GM23248 (cell line): Measurements from ENCODE around the gene PACS1. TPM values are rescaled to one million over a fixed set of nuclear protein-coding genes. Genes with fewer than 3 reads are reported as not detected.

Source experiments
- DNase-seq: peaks from one replicate; pipeline ENCODE4 v3.0.0-alpha.2; 2015
- H2AFZ ChIP-seq: fragments of 200-600 bp; sonication (generic); 2 replicates; pipeline ENCODE4 v1.6.1; 2016; ENCODE audit warnings: antibody characterized with exemption
- H3F3A ChIP-seq: fragments of 200-600 bp; sonication (generic); 2 replicates; pipeline ENCODE4 v1.6.1; 2016; ENCODE audit warnings: mild to moderate bottlenecking, antibody characterized with exemption, mixed run types; ENCODE audit not compliant: insufficient read depth
- H3K27ac ChIP-seq: fragments of 200-600 bp; sonication (generic); 2 replicates; pipeline ENCODE4 v1.5.1; 2016; ENCODE audit warnings: mild to moderate bottlenecking
- H3K27me3 ChIP-seq: fragments of 200-600 bp; sonication (generic); replicated peaks from 2 replicates; pipeline ENCODE4 v1.6.1; 2016; ENCODE audit warnings: mild to moderate bottlenecking; ENCODE audit not compliant: insufficient read depth
- H3K36me3 ChIP-seq: fragments of 200-600 bp; sonication (generic); 2 replicates; pipeline ENCODE4 v1.6.1; 2016; ENCODE audit warnings: low read depth, mild to moderate bottlenecking
- H3K4me1 ChIP-seq: fragments of 200-600 bp; sonication (generic); 2 replicates; pipeline ENCODE4 v1.6.1; 2016; ENCODE audit warnings: mild to moderate bottlenecking; ENCODE audit not compliant: insufficient read depth
- H3K4me2 ChIP-seq: fragments of 200-600 bp; sonication (generic); one replicate; pipeline ENCODE4 v1.6.1; 2016; ENCODE audit warnings: mild to moderate bottlenecking; ENCODE audit not compliant: unreplicated experiment
- H3K4me3 ChIP-seq: fragments of 200-600 bp; sonication (generic); 2 replicates; pipeline ENCODE4 v1.5.1; 2016; ENCODE audit warnings: mild to moderate bottlenecking
- H3K79me2 ChIP-seq: fragments of 200-600 bp; sonication (generic); 2 replicates; pipeline ENCODE4 v1.6.1; 2016; ENCODE audit warnings: mild to moderate bottlenecking; ENCODE audit not compliant: insufficient read depth
- H3K9ac ChIP-seq: fragments of 200-600 bp; sonication (generic); 2 replicates; pipeline ENCODE4 v1.6.1; 2016; ENCODE audit warnings: mild to moderate bottlenecking
- H3K9me2 ChIP-seq: fragments of 200-600 bp; sonication (generic); 2 replicates; pipeline ENCODE4 v1.6.1; 2016; ENCODE audit warnings: mixed run types, mild to moderate bottlenecking, moderate library complexity; ENCODE audit not compliant: insufficient read depth
- H3K9me3 ChIP-seq: fragments of 200-600 bp; sonication (generic); one replicate; pipeline ENCODE4 v1.6.1; 2017; ENCODE audit warnings: low read depth
- H4K20me1 ChIP-seq: fragments of 200-600 bp; sonication (generic); 2 replicates; pipeline ENCODE4 v1.6.0; 2016; ENCODE audit not compliant: insufficient read depth
- EZH2 ChIP-seq: fragments of 200-600 bp; sonication (generic); IDR thresholded peaks from 2 replicates; pipeline ENCODE4 v1.6.1; 2018; ENCODE audit warnings: antibody characterized with exemption, mild to moderate bottlenecking; ENCODE audit not compliant: insufficient read depth, poor library complexity, severe bottlenecking
- EZH2phosphoT487 ChIP-seq: fragments of 200-600 bp; sonication (generic); IDR thresholded peaks from 2 replicates; pipeline ENCODE4 v1.6.1; 2018; ENCODE audit warnings: antibody characterized with exemption, moderate library complexity, mild to moderate bottlenecking, low read depth; ENCODE audit not compliant: insufficient read depth
- WGBS, 2 experiments: methylation state at CpG; one replicate each; pipeline ENCODE4 v1.1.6; 2015 to 2017; ENCODE audit warnings: low lambda C conversion rate in 2 of 2, low coverage in 1 of 2; ENCODE audit errors: missing lambda C conversion rate in 2 of 2; 5-methylcytosine and 5-hydroxymethylcytosine counted together
- in situ Hi-C: fragments of 300-500 bp; cut with MboI; formaldehyde crosslinking; loops from 2 replicates; pipeline ENCODE4 v1.15.0; 2020
- polyA plus RNA-seq: library from polyadenylated mRNA; unstranded; fragments of >200 nt; fragmentation: Nextera tagmentation; extraction: Ambion mirVana; gene quantifications from 2 replicates; pipeline ENCODE4 v1.2.1, GENCODE V29; 2016
- total RNA-seq: library from RNA; depleted of rRNA; stranded (reverse); fragments of >200 nt; shearing (Covaris generic); gene quantifications from 2 replicates; pipeline ENCODE4 v1.2.3, GENCODE V29; 2014

The PACS1 gene
- total and polyA plus RNA-seq, 2 experiments from 2014 or later: 33.2 to 48.9 TPM

DNA sequence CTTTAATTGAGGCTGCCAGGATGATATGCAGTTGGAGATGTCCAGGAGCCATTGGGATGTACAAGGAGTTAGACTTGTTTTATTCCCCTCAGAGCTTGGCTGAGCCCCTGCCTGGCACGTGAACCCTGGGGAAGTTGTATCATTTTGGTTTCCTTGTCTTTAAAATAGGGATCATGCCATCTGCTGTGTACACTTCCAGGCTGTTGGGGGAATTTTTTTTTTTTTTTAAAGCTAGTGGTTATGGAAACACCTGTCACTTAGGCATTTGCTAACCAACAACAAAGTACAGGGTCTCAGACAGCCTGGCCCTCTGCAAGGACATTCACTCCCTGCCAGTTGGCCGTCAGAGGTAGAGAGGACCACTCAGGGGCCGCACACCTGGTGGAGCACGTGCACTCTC is 189.9 kb downstream of the PACS1 start:
- no peaks in the 10 kb centered on the region for H4K20me1 ChIP-seq
- no peak overlapping the region for H3K9ac ChIP-seq
- no peaks in the 10 kb centered on the region for H3K9me3 ChIP-seq
- no peak for TF ChIP-seq EZH2phosphoT487
- no peak for TF ChIP-seq EZH2
- H3F3A ChIP-seq: peaks cover 15% of the 10 kb centered on the region
- no peaks in the 10 kb centered on the region for H3K27me3 ChIP-seq
- peaks cover 15% of the 10 kb centered on the region for H3K79me2 ChIP-seq
- DNase-seq: no peak
- H3K27ac ChIP-seq: no peak overlapping the region
- no peak overlapping the region for H3K4me2 ChIP-seq
- H3K9me2 ChIP-seq: no peaks in the 10 kb centered on the region
- H2AFZ ChIP-seq: no peak overlapping the region
- in situ Hi-C loops: no loop called here
- H3K4me3 ChIP-seq: no peak overlapping the region
- H3K4me1 ChIP-seq: no peaks in the 10 kb centered on the region
- H3K36me3 ChIP-seq: peaks cover 10% of the 10 kb centered on the region; the same call in 1 of the 2 replicates
- WGBS, 2 experiments: 80 to 92% methylated on average over 4 of the region's 4 CpGs

DNA sequence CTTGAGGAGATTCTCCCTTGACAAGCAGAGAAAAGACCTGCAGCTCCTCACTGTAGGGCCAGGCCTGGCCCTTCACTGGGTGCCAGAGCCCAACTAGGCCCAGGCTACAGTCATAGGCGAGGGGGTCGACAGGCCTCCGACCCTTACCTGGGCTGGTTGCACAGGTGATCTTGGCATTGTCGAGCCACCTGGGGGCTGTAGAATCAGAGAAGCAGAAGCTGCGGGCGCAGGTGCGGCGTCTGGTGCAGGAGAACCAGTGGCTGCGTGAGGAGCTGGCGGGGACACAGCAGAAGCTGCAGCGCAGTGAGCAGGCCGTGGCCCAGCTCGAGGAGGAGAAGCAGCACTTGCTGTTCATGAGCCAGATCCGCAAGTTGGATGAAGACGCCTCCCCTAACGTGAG is 191.5 kb downstream of the PACS1 start:
- TF ChIP-seq EZH2 (no peak), EZH2phosphoT487 (no peak)
- H3K4me1 ChIP-seq: no peaks in the 10 kb centered on the region
- WGBS, 2 experiments: 88 to 89% methylated on average over 15 to 16 of the region's 16 CpGs
- no peak overlapping the region for H2AFZ ChIP-seq
- peaks cover 2% of the 10 kb centered on the region for H3F3A ChIP-seq
- in situ Hi-C loops: no loop called here
- no peaks in the 10 kb centered on the region for H4K20me1 ChIP-seq
- no peaks in the 10 kb centered on the region for H3K9me2 ChIP-seq
- no peaks in the 10 kb centered on the region for H3K27me3 ChIP-seq
- H3K27ac ChIP-seq: no peak overlapping the region
- H3K4me2 ChIP-seq: no peak overlapping the region
- DNase-seq: no peak
- H3K4me3 ChIP-seq: no peak overlapping the region
- no peak overlapping the region for H3K9ac ChIP-seq
- no peaks in the 10 kb centered on the region for H3K9me3 ChIP-seq
- peaks cover 15% of the 10 kb centered on the region for H3K79me2 ChIP-seq
- H3K36me3 ChIP-seq: peaks cover 10% of the 10 kb centered on the region; the same call in 1 of the 2 replicates

DNA sequence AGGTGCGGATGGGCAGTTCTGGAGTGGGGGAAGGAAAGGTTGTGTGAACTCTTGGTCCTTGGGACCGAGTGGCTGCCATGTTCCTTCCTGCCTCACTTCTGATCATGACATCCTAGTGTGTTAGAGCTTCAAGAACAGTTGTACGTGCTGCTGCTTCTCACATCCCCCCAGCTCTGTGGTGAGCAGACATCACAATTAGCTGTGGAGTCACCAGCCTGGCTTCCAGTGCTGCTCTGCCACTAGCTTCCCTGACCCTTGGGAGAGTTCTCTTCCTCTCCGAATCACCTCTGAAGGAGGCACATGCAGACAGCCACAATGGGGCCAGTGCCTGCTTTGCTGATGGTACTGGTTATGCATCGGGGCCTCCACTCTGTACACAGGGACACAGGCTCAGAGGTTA is 192.1 kb downstream of the PACS1 start:
- in situ Hi-C loops: no loop called here
- Histone ChIP-seq H3K4me1 (no peaks in the 10 kb centered on the region), H3K4me3 (no peak overlapping the region), H3K79me2 (peaks cover 15% of the 10 kb centered on the region), H3F3A (no peaks in the 10 kb centered on the region), H3K9me2 (no peaks in the 10 kb centered on the region), H3K4me2 (no peak overlapping the region), H3K36me3 (peaks cover 10% of the 10 kb centered on the region; the same call in 1 of the 2 replicates), H3K9me3 (no peaks in the 10 kb centered on the region), H3K27ac (no peak overlapping the region), H3K27me3 (no peaks in the 10 kb centered on the region), H2AFZ (no peak overlapping the region), H3K9ac (no peak overlapping the region), H4K20me1 (no peaks in the 10 kb centered on the region)
- TF ChIP-seq EZH2 (no peak), EZH2phosphoT487 (no peak)
- 86 to 89% methylated on average over 5 of the region's 5 CpGs for WGBS, 2 experiments
- no peak for DNase-seq

DNA sequence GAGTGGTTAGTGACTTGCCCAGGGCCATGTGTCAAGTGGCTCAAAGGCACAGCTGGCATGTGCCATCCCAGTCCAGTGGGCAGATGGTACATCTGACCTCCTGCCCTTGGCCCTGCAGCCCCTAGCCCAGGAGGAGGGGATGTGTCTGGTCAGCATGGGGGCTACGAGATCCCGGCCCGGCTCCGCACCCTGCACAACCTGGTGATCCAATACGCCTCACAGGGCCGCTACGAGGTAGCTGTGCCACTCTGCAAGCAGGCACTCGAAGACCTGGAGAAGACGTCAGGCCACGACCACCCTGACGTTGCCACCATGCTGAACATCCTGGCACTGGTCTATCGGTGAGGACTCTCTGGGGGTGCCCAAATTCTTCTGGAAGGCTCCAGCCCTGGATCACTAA is 192.6 kb downstream of the PACS1 start:
- Histone ChIP-seq H3K4me3 (no peak overlapping the region), H3K9ac (no peak overlapping the region), H3F3A (no peaks in the 10 kb centered on the region), H3K27me3 (no peaks in the 10 kb centered on the region), H3K4me2 (no peak overlapping the region), H3K79me2 (peaks cover 15% of the 10 kb centered on the region), H3K4me1 (no peaks in the 10 kb centered on the region), H3K27ac (no peak overlapping the region), H3K9me2 (no peaks in the 10 kb centered on the region), H3K9me3 (no peaks in the 10 kb centered on the region), H3K36me3 (peaks cover 10% of the 10 kb centered on the region; the same call in 1 of the 2 replicates), H2AFZ (no peak overlapping the region), H4K20me1 (no peaks in the 10 kb centered on the region)
- in situ Hi-C loops: no loop called here
- TF ChIP-seq EZH2phosphoT487: no peak
- no peak for TF ChIP-seq EZH2
- no peak for DNase-seq
- 94 to 97% methylated on average over 12 of the region's 12 CpGs for WGBS, 2 experiments

DNA sequence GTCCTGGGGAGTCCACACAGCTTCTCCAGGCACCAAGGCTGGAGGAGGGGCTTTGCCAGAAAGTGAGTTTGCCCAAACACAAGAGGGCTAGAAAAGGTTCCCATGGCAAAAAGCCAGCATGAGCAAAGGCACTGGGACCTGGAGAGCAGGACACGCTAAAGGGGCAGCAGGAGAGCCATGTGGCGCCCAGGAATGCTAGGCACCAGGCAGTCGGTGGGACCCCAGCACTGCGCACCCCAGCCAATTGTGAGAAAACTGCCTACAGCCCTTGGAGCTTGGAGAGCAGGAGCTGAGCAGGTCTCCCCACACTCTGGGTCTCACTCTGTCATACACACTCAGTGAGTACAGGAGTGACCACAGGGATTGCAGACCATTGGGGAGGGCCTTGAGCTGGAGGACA is 193.2 kb downstream of the PACS1 start:
- TF ChIP-seq EZH2phosphoT487 (no peak), EZH2 (no peak)
- Histone ChIP-seq H4K20me1 (no peaks in the 10 kb centered on the region), H3K9me2 (no peaks in the 10 kb centered on the region), H3F3A (no peaks in the 10 kb centered on the region), H3K27ac (no peak overlapping the region), H3K4me3 (no peak overlapping the region), H3K9ac (no peak overlapping the region), H2AFZ (no peak overlapping the region), H3K27me3 (no peaks in the 10 kb centered on the region), H3K4me1 (no peaks in the 10 kb centered on the region), H3K4me2 (no peak overlapping the region), H3K9me3 (no peaks in the 10 kb centered on the region), H3K79me2 (peaks cover 15% of the 10 kb centered on the region), H3K36me3 (peaks cover 10% of the 10 kb centered on the region; the same call in 1 of the 2 replicates)
- 85 to 98% methylated on average over 4 of the region's 4 CpGs for WGBS, 2 experiments
- in situ Hi-C loops: no loop called here
- no peak for DNase-seq
